SK-N-SH (cell line): Measurements from ENCODE around the gene CD14. TPM values are rescaled to one million over a fixed set of nuclear protein-coding genes. Genes with fewer than 3 reads are reported as not detected.

ENCODE experiments used
- CTCF ChIA-PET: fragments of 300-600, 350-600 bp; formaldehyde crosslinking; extraction: SDS; loops from one replicate; lab custom pipeline; 2021; lab: Yijun Ruan, JAX
- POLR2A ChIA-PET: fragments of 350-600 bp; sonication (Branson Sonifier 250); formaldehyde crosslinking; extraction: SDS; loops from one replicate; lab custom pipeline; 2020; ENCODE audit warnings: antibody characterized with exemption, inconsistent platforms; lab: Yijun Ruan, JAX
- DNase-seq: peaks from one replicate; pipeline ENCODE4 v3.0.0; 2012
- H2AFZ ChIP-seq: fragments of 200-600 bp; sonication (generic); 2 replicates; pipeline ENCODE4 v1.8.1; 2016; ENCODE audit warnings: antibody characterized with exemption, mild to moderate bottlenecking, low read depth
- H3F3A ChIP-seq: fragments of 200-600 bp; sonication (generic); replicated peaks from 2 replicates; pipeline ENCODE3; 2016; ENCODE audit warnings: antibody characterized with exemption, mild to moderate bottlenecking; ENCODE audit not compliant: insufficient read depth
- H3K27ac ChIP-seq, 2 experiments: fragments of 200-500 bp in 1 of 2; fragments of 200-600 bp in 1 of 2; sonication (Bioruptor generic) in 1 of 2; sonication (generic), shearing (Covaris generic) in 1 of 2; 2 replicates each; pipeline versions ENCODE4 v1.5.1 to v1.6.1; 2014 to 2016; ENCODE audit warnings: low read depth in 2 of 2, inconsistent platforms in 1 of 2, low read length in 1 of 2, mild to moderate bottlenecking in 1 of 2, mixed read lengths in 1 of 2
- H3K27me3 ChIP-seq: fragments of 200-600 bp; sonication (generic), shearing (Covaris generic); 2 replicates; pipeline ENCODE4 v1.6.1; 2016; ENCODE audit warnings: mixed run types; ENCODE audit not compliant: insufficient read depth
- H3K36me3 ChIP-seq, 2 experiments: fragments of 200-500 bp in 1 of 2; fragments of 200-600 bp in 1 of 2; sonication (Bioruptor generic) in 1 of 2; sonication (generic) in 1 of 2; replicated peaks in 1 of 2; 2 replicates each; pipeline versions ENCODE3 to v1.5.1; 2014 to 2016; ENCODE audit warnings: low read length in 1 of 2, mild to moderate bottlenecking in 1 of 2; ENCODE audit not compliant: insufficient read depth in 2 of 2, control insufficient read depth in 1 of 2
- H3K4me1 ChIP-seq, 2 experiments: fragments of 200-500 bp in 1 of 2; fragments of 200-600 bp in 1 of 2; sonication (Bioruptor generic) in 1 of 2; sonication (generic), shearing (Covaris generic) in 1 of 2; 2 replicates each; pipeline versions ENCODE4 v1.5.1 to v1.6.1; 2014 to 2016; ENCODE audit warnings: low read depth in 1 of 2, low read length in 1 of 2, mixed run types in 1 of 2; ENCODE audit not compliant: insufficient read depth in 2 of 2, control insufficient read depth in 1 of 2
- H3K4me2 ChIP-seq: fragments of 200-600 bp; sonication (generic), shearing (Covaris generic); 2 replicates; pipeline ENCODE4 v1.6.1; 2017; ENCODE audit warnings: mixed run types
- H3K4me3 ChIP-seq, 2 experiments: fragments of 200-500 bp in 1 of 2; fragments of 200-600 bp in 1 of 2; sonication (Bioruptor generic) in 1 of 2; sonication (generic), shearing (Covaris generic) in 1 of 2; 2 replicates each; pipeline versions ENCODE4 v1.5.1 to v1.8.1; 2014 to 2016; ENCODE audit warnings: low read depth in 2 of 2, inconsistent platforms in 1 of 2, low read length in 1 of 2, mild to moderate bottlenecking in 1 of 2, mixed read lengths in 1 of 2, moderate library complexity in 1 of 2
- H3K79me2 ChIP-seq: fragments of 200-600 bp; sonication (generic); 2 replicates; pipeline ENCODE4 v1.8.1; 2017; ENCODE audit warnings: mild to moderate bottlenecking; ENCODE audit not compliant: insufficient read depth
- H3K9ac ChIP-seq: fragments of 200-600 bp; sonication (generic); 2 replicates; pipeline ENCODE4 v1.6.1; 2017; ENCODE audit warnings: mixed run types
- H3K9me2 ChIP-seq: fragments of 200-600 bp; sonication (generic); 2 replicates; pipeline ENCODE4 v1.6.1; 2017; ENCODE audit warnings: mixed run types
- H3K9me3 ChIP-seq: fragments of 200-600 bp; sonication (generic); 2 replicates; pipeline ENCODE4 v1.6.1; 2017; ENCODE audit warnings: mixed run types, mild to moderate bottlenecking, moderate library complexity
- H4K20me1 ChIP-seq: fragments of 200-600 bp; sonication (generic); 2 replicates; pipeline ENCODE4 v1.6.1; 2017; ENCODE audit warnings: mild to moderate bottlenecking, mixed run types; ENCODE audit not compliant: insufficient read depth
- FOSL2 ChIP-seq: IDR thresholded peaks from 2 replicates; pipeline ENCODE4 v1.4.0; 2012; ENCODE audit warnings: low read depth, mild to moderate bottlenecking, moderate library complexity, borderline replicate concordance
- FOXM1 ChIP-seq: IDR thresholded peaks from 2 replicates; pipeline ENCODE4 v1.4.0; 2012; ENCODE audit warnings: low read depth, mild to moderate bottlenecking
- JUND ChIP-seq: IDR thresholded peaks from 2 replicates; pipeline ENCODE4 v1.4.0; 2012
- NRF1 ChIP-seq: IDR thresholded peaks from 2 replicates; pipeline ENCODE4 v1.6.1; 2012; ENCODE audit warnings: low read depth, mild to moderate bottlenecking, low read length
- RFX5 ChIP-seq: IDR thresholded peaks from 2 replicates; pipeline ENCODE4 v1.6.1; 2012; ENCODE audit warnings: mild to moderate bottlenecking, improper control_type of control experiment, low read length
- SMC3 ChIP-seq: IDR thresholded peaks from 2 replicates; pipeline ENCODE4 v1.6.1; 2012; ENCODE audit warnings: low read depth, low read length, improper control_type of control experiment
- TAF1 ChIP-seq: IDR thresholded peaks from 2 replicates; pipeline ENCODE4 v1.6.1; 2012; ENCODE audit warnings: low read depth, mild to moderate bottlenecking, low read length, moderate library complexity, borderline replicate concordance
- TEAD4 ChIP-seq: IDR thresholded peaks from 2 replicates; pipeline ENCODE4 v1.4.0; 2012; ENCODE audit warnings: mild to moderate bottlenecking, borderline replicate concordance; ENCODE audit not compliant: insufficient read depth
- WGBS: methylation state at CpG from one replicate; pipeline ENCODE4 v1.1.6; 2017; ENCODE audit warnings: low lambda C conversion rate; 5-methylcytosine and 5-hydroxymethylcytosine counted together
- polyA plus RNA-seq, 3 experiments: library from polyadenylated mRNA; depleted of rRNA; stranded (reverse); fragments of >200 nt; gene quantifications; 2 replicates each; pipeline ENCODE4 v1.2.3, GENCODE V29; 2012
- TF ChIP-seq, protein P1 (sequence below): IDR thresholded peaks from 2 replicates; pipeline ENCODE4; 2012
- TF ChIP-seq, protein P2 (sequence below): fragments of 200-600 bp; sonication (generic); IDR thresholded peaks from 2 replicates; pipeline ENCODE4 v1.6.1; 2017; ENCODE audit warnings: antibody characterized with exemption, mild to moderate bottlenecking, moderate library complexity
- TF ChIP-seq, protein P3 (sequence below): fragments of 150-350 bp; IDR thresholded peaks from 2 replicates; pipeline ENCODE4 v1.6.1; 2017; ENCODE audit warnings: antibody characterized with exemption, low read length, low read depth, borderline replicate concordance

The CD14 gene
- polyA plus RNA-seq, 1 of the 3 experiments (the other 2 are of a cell fraction): 0.12 TPM

DNA sequence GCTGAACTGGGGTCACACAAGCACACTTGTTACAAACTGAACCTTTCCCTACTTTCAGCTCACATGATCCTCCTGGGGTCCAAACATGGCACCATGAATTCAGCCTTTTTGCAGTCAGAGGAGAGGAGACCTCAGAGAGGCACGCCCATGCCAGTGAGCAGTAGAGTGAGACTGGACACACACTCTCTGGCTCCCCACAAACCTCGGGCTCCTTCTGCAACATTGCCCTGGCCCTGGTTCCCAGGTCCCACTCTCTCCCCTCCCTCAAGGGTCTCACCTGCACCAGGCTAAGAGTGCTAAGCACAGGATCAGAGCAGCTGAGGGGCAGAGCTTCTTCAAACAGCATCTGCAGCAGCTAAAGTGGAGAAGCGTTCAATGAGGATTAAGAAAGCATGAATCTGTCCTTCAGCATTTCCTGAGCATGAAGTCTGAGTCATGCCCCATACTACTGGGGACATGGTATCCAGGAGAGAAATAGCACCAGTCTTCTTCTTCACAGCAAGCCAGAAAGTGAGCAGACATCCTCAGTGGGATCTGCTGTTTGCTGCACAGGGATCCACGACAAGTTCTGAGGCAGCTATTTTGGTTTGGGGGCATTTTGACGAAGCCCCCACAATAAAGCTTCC lies 41.1 kb downstream of the CD14 start:
- ChIA-PET CTCF (no interaction called here), POLR2A (no interaction called here)
- no peaks in the 10 kb centered on the region for H3K36me3 ChIP-seq
- 49% methylated on average over 5 of the region's 5 CpGs for WGBS
- peak overlapping the region; percentile 10; the same call in 1 of the 2 replicates for H2AFZ ChIP-seq
- H3K79me2 ChIP-seq: no peaks in the 10 kb centered on the region
- H4K20me1 ChIP-seq: no peaks in the 10 kb centered on the region
- DNase-seq: no peak
- H3K27ac ChIP-seq: no peak overlapping the region
- peaks cover 0 to 3% of the 10 kb centered on the region in 2 experiments; a peak in 1 of 4 replicates for H3K4me1 ChIP-seq
- H3K4me2 ChIP-seq: no peak overlapping the region
- no peak overlapping the region for H3K4me3 ChIP-seq
- H3K9ac ChIP-seq: no peak overlapping the region
- H3F3A ChIP-seq: no peaks in the 10 kb centered on the region
- TF ChIP-seq, protein P1, sequence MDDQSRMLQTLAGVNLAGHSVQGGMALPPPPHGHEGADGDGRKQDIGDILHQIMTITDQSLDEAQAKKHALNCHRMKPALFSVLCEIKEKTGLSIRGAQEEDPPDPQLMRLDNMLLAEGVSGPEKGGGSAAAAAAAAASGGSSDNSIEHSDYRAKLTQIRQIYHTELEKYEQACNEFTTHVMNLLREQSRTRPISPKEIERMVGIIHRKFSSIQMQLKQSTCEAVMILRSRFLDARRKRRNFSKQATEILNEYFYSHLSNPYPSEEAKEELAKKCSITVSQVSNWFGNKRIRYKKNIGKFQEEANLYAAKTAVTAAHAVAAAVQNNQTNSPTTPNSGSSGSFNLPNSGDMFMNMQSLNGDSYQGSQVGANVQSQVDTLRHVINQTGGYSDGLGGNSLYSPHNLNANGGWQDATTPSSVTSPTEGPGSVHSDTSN: 0 out of 2 replicates have a peak, but pooled peaks have one; percentile 7
- TF ChIP-seq NRF1: no peak
- TF ChIP-seq, all 33 proteins: peak for 1
- Histone ChIP-seq H3K9me2 (no peaks in the 10 kb centered on the region), H3K27me3 (no peaks in the 10 kb centered on the region), H3K9me3 (no peaks in the 10 kb centered on the region)

DNA sequence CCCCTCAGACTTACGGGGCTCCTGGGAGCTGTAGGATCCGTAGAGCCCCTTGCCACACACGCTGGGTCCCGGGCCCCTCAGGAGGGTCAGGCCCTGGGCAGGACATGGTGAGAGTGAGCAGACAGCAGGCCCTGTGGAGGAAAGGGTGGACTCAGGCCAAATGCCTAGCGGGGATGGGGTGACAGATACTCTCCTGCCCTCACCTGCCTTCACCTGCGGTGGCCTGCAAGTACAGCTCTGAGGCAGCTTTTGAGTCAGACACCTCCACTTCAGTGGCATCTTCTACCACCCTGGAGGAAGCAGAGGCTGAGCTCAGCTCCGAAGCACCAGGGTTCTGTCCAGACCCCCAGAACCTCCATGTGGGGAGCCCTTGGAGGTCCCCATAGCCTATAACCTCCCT lies 42.1 kb downstream of the CD14 start:
- WGBS: 80% methylated on average over 1 of the region's 7 CpGs
- CTCF ChIA-PET: no interaction called here

DNA sequence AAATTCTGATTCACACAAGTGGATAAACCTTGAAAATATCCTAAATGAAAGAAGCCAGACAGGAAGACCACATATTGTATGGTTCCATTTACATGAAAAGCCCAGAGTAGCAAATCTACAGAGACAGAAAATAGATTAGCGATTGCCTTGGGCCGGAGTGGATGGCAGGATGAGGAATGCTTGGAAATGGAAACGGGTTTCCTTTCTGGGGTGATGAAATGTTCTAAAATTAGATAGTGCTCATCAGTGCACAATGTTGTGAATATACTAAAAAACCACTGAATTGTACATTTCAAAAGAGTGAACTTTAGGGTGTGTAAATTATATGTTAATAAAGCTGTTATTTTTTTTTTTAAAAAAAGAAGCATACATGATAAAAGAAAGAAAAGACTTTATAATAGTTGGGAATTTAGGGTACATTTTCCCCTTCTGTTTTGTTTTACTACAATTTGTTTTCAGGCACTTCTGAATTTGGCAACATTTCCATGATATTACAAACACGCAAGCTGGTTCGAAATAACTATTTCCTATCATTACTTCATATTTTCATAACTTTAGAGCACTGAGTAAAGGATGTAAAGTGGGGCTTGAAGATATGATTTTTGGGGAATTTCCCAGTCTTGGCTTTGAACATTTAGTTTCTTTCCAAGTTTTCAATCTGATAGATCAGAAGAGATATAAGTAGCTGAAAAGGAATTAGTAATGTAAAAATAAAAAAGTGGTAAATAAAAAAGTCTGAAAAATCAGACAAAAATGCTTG lies 44.5 kb downstream of the CD14 start:
- Histone ChIP-seq H3K36me3 (no peaks in the 10 kb centered on the region), H4K20me1 (no peaks in the 10 kb centered on the region), H3K9ac (no peak overlapping the region), H3K4me1 (no peaks in the 10 kb centered on the region), H3F3A (no peaks in the 10 kb centered on the region), H3K4me3 (no peak overlapping the region), H2AFZ (0 out of 2 replicates have a peak overlapping the region, but pooled peaks have one; percentile 8), H3K27ac (no peak overlapping the region), H3K27me3 (no peaks in the 10 kb centered on the region), H3K9me3 (no peaks in the 10 kb centered on the region), H3K9me2 (no peaks in the 10 kb centered on the region), H3K79me2 (no peaks in the 10 kb centered on the region), H3K4me2 (no peak overlapping the region)
- WGBS: 75% methylated on average over 5 of the region's 5 CpGs
- CTCF ChIA-PET: interaction anchor here (0.5 kb wide), 1 partner anchor 987 kb away, joined by 3 read pairs; no protein-coding TSS in a partner anchor
- POLR2A ChIA-PET: interaction anchor here (1.2 kb wide), 1 partner anchor 60 kb away, joined by 3 read pairs; the partner anchor contains the start of gene IK
- no peak for TF ChIP-seq SMC3
- TF ChIP-seq TEAD4: no peak
- TF ChIP-seq, protein P2, sequence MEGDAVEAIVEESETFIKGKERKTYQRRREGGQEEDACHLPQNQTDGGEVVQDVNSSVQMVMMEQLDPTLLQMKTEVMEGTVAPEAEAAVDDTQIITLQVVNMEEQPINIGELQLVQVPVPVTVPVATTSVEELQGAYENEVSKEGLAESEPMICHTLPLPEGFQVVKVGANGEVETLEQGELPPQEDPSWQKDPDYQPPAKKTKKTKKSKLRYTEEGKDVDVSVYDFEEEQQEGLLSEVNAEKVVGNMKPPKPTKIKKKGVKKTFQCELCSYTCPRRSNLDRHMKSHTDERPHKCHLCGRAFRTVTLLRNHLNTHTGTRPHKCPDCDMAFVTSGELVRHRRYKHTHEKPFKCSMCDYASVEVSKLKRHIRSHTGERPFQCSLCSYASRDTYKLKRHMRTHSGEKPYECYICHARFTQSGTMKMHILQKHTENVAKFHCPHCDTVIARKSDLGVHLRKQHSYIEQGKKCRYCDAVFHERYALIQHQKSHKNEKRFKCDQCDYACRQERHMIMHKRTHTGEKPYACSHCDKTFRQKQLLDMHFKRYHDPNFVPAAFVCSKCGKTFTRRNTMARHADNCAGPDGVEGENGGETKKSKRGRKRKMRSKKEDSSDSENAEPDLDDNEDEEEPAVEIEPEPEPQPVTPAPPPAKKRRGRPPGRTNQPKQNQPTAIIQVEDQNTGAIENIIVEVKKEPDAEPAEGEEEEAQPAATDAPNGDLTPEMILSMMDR: no peak
- TF ChIP-seq FOXM1: no peak
- no peak for TF ChIP-seq TAF1
- no peak for TF ChIP-seq JUND
- TF ChIP-seq, protein P3, sequence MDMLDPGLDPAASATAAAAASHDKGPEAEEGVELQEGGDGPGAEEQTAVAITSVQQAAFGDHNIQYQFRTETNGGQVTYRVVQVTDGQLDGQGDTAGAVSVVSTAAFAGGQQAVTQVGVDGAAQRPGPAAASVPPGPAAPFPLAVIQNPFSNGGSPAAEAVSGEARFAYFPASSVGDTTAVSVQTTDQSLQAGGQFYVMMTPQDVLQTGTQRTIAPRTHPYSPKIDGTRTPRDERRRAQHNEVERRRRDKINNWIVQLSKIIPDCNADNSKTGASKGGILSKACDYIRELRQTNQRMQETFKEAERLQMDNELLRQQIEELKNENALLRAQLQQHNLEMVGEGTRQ: no peak
- no peak for DNase-seq

More for the DNA sequence above, 42.1 kb downstream of the CD14 start:
- Histone ChIP-seq H3K9me2 (no peaks in the 10 kb centered on the region), H3K79me2 (no peaks in the 10 kb centered on the region), H3K9me3 (no peaks in the 10 kb centered on the region), H3K36me3 (no peaks in the 10 kb centered on the region), H3K4me3 (no peak overlapping the region), H3K4me2 (no peak overlapping the region), H4K20me1 (no peaks in the 10 kb centered on the region), H3K27ac (no peak overlapping the region), H3K9ac (no peak overlapping the region), H2AFZ (no peak overlapping the region), H3F3A (no peaks in the 10 kb centered on the region), H3K27me3 (no peaks in the 10 kb centered on the region), H3K4me1 (no peaks in the 10 kb centered on the region)
- TF ChIP-seq RFX5 (no peak), JUND (no peak), FOSL2 (no peak), SMC3 (no peak)
- DNase-seq: no peak
- POLR2A ChIA-PET: no interaction called here
